ENCODE measurements around the gene GUCD1. TPM values are rescaled to one million over a fixed set of nuclear protein-coding genes. Genes with fewer than 3 reads are reported as not detected.

The GUCD1 gene
- total RNA-seq, 2 experiments from 2014 or later, result 94.2 to 99.5 TPM

DNA sequence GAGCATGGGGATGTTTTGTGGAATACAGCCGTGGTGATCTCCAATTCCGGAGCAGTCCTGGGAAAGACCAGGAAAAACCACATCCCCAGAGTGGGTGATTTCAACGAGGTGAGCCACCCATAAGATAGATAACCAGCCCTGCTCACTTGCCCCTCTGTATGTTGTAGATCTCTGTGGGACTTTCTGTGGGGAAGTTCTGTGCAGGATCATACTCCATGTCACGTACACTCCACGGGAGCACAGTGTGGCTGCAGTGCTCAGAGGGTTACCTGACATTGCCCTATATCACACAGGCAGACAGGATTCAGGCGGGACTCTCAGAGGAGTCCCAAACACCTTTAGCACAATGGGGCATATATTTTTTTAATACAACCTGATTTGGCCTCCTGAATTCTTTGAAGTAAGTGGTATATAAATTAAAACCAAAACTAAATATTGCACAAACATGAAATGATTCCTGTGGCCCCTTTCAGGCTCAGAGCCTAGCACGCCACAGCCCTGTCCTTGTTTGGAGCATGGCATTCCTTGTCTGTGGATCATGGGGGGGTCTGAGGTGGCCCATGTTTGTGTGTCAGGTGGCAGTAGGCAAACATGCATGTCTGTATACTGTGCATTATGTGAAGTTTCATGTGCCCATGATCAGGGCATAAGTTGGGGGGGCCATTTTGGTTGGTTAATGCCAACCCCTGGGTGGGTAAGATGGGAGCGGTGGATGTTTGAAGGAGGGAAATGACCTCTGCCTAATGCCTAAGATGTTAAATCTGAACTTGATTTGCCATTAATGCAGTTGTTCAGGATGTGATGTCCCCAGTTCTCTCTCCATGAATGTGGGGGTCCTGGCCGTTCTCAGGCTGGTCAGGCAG, 41.3 kb downstream of the GUCD1 start:
- Mint-ChIP-seq H3K36me3 (no peaks in the 10 kb centered on the region), H3K27me3 (no peaks in the 10 kb centered on the region), H3K4me3 (no peak overlapping the region), H3K9me3 (no peaks in the 10 kb centered on the region), H3K4me1 (ENCODE audit: low read depth) (peaks cover 7% of the 10 kb centered on the region), H3K27ac (no peak overlapping the region)
- intact Hi-C loops (cut with micrococcal nuclease), result no loop called here
- DNase-seq, result no peak
- ChIA-PET POLR2A (no interaction called here), CTCF (interaction anchor here (0.8 kb wide), 1 partner anchor 92 kb away, joined by 3 read pairs; no protein-coding TSS in a partner anchor)

- POLR2A ChIA-PET, result interaction anchor here (0.7 kb wide), 1 partner anchor 113 kb away, joined by 4 read pairs; no protein-coding TSS in a partner anchor
- intact Hi-C loops (cut with micrococcal nuclease), result no loop called here
- CTCF ChIA-PET, result interaction anchor here (0.6 to 1.5 kb wide), 2 partner anchors 10 to 94 kb away, joined by 4 to 8 read pairs; no protein-coding TSS in a partner anchor
- no peak for DNase-seq
- Mint-ChIP-seq H3K36me3 (no peaks in the 10 kb centered on the region), H3K27me3 (no peaks in the 10 kb centered on the region), H3K4me1 (ENCODE audit: low read depth) (peaks cover 7% of the 10 kb centered on the region), H3K4me3 (no peak overlapping the region), H3K9me3 (no peaks in the 10 kb centered on the region), H3K27ac (no peak overlapping the region)
Observed at GRCh38 chr22:24512043-24512442, 42.9 kb downstream of the GUCD1 start.

DNA sequence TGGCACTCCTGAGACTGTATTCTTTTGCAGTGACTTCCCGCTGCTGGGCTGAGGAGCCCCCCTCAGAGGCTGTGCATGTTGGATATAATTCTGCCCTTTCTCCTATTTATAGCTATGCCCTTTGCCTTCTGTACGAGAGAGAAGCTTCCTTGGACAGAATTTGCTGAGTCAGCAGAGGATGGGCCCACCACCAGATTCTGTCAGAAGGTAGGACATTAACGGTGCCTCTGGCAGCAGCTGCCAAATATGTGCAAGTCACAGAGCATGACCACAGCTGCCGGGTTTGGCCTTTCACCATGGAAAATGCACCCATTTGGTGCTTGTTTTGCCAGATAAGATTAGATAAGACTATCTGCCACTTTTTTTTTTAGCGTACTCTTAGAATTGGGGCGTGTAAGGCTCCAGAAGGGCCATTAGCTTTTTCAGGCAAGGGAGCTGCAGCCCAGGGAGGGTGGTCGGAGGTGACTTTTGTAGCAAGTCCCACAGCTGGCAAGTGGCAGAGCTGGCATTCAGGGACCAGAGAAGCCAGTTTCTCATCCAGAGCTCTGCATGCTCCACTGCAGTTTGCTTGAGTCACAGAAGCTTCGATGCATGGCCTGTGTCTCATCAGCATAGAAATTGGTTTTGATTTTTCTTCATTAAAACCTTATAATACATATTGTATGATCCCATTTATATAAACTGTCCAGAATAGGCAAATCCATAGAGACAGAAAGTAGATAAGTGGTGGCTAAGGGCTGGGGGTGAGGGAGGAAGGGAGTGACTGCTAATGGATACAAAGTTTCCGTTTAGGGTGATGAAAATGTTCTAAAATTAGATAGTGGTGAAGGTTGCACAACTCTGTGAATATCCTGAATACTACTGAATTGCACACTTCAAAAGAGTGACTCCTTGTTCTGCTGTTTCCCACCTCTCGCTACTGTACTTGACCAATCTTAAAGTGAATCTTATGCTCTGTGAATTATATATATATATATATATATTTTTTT, 44.0 kb downstream of the GUCD1 start:
- peaks cover 7% of the 10 kb centered on the region for H3K4me1 Mint-ChIP-seq (ENCODE audit: low read depth)
- POLR2A ChIA-PET, result no interaction called here
- H3K4me3 Mint-ChIP-seq, result no peak overlapping the region
- DNase-seq, result no peak
- intact Hi-C loops (cut with micrococcal nuclease), result no loop called here
- H3K36me3 Mint-ChIP-seq, result no peaks in the 10 kb centered on the region
- no peaks in the 10 kb centered on the region for H3K9me3 Mint-ChIP-seq
- H3K27me3 Mint-ChIP-seq, result no peaks in the 10 kb centered on the region
- H3K27ac Mint-ChIP-seq, result no peak overlapping the region
- CTCF ChIA-PET, result interaction anchor here (0.6 to 1.5 kb wide), 4 partner anchors 8 to 114 kb away, joined by 3 to 8 read pairs (median 4); no protein-coding TSS in a partner anchor

DNA sequence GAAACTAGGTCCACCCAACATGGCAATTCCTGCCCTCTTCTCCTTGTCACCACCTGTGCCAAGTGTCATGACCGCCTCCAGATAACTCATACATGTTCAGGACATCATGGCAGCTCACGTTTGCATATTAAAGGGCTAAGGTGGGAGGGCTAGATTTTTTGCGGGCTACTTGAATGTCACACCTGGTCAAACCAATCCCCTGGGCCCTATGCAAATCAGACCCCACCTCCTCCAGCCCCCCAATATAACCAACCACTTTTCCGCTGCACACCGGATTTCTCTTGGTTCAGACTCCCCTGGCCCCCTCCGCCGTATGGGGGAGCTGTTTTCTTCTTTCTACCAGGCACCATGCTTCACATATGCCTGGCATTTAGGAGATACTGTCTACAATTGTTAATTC, 47.2 kb downstream of the GUCD1 start:
- H3K27me3 Mint-ChIP-seq, result no peaks in the 10 kb centered on the region
- H3K4me1 Mint-ChIP-seq (ENCODE audit: low read depth), result peaks cover 14% of the 10 kb centered on the region
- POLR2A ChIA-PET, result interaction anchor here (0.6 kb wide), 1 partner anchor 52 kb away, joined by 3 read pairs; no protein-coding TSS in a partner anchor
- no peak overlapping the region for H3K4me3 Mint-ChIP-seq
- no peaks in the 10 kb centered on the region for H3K9me3 Mint-ChIP-seq
- intact Hi-C loops (cut with micrococcal nuclease), result no loop called here
- H3K27ac Mint-ChIP-seq, result no peak overlapping the region
- CTCF ChIA-PET, result interaction anchor here (10.7 kb wide), 1 partner anchor 83 kb away, joined by 102 read pairs; the partner anchor contains the start of gene ADORA2A
- H3K36me3 Mint-ChIP-seq, result no peaks in the 10 kb centered on the region
- DNase-seq, result no peak

DNA sequence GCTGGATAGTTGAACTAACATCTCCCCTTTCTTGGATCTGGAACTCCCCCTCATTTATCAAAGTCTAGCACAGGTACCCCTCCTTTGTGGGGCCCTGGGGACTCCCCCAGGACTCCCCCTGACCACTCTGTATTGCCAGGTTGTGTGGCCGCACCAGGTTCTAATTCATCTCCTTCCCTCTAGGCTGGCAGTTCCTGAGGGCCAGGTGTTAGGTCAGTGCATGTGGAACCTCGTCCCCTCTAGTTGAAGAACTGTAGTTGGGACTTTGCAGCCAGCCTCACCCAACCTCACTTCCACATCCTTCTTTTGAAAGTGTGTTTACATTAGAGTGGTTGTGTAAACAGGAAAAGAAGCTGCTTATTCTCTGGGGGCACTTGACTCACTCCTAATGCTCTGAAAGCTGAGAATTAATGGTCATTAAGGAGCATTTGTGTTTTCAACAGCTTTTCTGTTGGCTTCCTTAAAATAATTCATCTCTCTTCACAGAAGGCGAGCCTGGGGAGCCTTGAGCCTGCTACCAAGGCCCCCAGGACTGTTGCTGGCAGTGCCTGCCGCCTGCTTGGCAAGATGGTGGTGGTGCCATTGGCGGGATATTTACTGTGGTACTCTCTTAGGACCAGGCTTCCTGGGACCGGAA, 48.0 kb downstream of the GUCD1 start:
- DNase-seq, result no peak
- intact Hi-C loops (cut with micrococcal nuclease), result no loop called here
- H3K4me3 Mint-ChIP-seq, result no peak overlapping the region
- H3K27me3 Mint-ChIP-seq, result no peaks in the 10 kb centered on the region
- no peak overlapping the region for H3K27ac Mint-ChIP-seq
- H3K36me3 Mint-ChIP-seq, result no peaks in the 10 kb centered on the region
- no peaks in the 10 kb centered on the region for H3K9me3 Mint-ChIP-seq
- ChIA-PET CTCF (interaction anchor here (0.7 to 10.7 kb wide), 4 partner anchors 15 to 83 kb away, joined by 3 to 102 read pairs (median 3); partner anchors contain the start of gene ADORA2A), POLR2A (no interaction called here)
- peaks cover 11% of the 10 kb centered on the region for H3K4me1 Mint-ChIP-seq (ENCODE audit: low read depth)

DNA sequence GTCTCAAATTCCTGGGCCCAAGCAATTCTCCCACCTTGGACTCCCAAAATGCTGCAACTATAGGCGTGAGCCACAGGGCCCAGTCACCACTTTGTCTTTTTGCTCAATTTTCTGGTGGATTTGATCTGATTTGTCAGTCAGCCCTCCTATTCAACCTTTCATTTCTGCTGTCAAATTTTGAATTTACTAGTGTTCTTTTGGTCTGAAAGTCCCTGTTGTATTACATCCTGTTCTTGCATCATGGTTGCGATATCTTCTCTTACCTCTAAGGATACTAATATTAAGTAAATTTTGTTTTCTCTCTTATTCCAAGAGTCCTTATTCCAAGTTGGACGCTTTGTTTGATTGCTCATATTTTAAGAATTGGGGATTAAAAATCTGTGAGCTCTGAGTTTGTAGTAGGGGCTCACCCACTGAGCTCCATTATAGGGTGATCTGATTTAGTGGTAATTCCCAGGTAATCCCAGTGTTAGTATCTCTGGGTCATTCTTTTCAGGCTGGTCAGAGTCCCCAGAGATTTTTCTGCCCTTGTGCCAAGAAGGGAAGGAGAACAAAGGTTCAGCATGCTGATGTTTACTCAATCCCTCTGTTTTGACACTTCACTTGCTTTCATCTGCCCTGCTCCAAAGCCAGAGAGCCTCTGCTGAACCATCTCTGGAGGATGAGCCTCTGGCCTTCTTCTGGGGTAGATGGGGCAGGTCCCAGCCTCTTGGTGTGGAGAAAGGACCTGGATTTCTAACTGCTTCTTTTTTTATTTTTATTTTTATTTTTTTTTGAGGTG, 49.8 kb downstream of the GUCD1 start:
- H3K4me3 Mint-ChIP-seq, result no peak overlapping the region
- H3K27me3 Mint-ChIP-seq, result no peaks in the 10 kb centered on the region
- peaks cover 7% of the 10 kb centered on the region for H3K4me1 Mint-ChIP-seq (ENCODE audit: low read depth)
- DNase-seq, result no peak
- CTCF ChIA-PET, result interaction anchor here (1.4 to 10.7 kb wide), 2 partner anchors 18 to 81 kb away, joined by 5 to 102 read pairs; partner anchors contain the start of gene ADORA2A
- no peaks in the 10 kb centered on the region for H3K36me3 Mint-ChIP-seq
- POLR2A ChIA-PET, result no interaction called here
- H3K27ac Mint-ChIP-seq, result no peak overlapping the region
- H3K9me3 Mint-ChIP-seq, result no peaks in the 10 kb centered on the region
- intact Hi-C loops (cut with micrococcal nuclease), result no loop called here

GRCh38 chr22:24504540-24504939, 50.4 kb downstream of the GUCD1 start:
- H3K27ac Mint-ChIP-seq, result no peak overlapping the region
- CTCF ChIA-PET, result interaction anchor here (0.8 to 10.7 kb wide), 6 partner anchors 18 to 87 kb away, joined by 3 to 102 read pairs (median 4); partner anchors contain the start of gene ADORA2A
- H3K27me3 Mint-ChIP-seq, result no peaks in the 10 kb centered on the region
- H3K9me3 Mint-ChIP-seq, result no peaks in the 10 kb centered on the region
- POLR2A ChIA-PET, result no interaction called here
- peaks cover 7% of the 10 kb centered on the region for H3K4me1 Mint-ChIP-seq (ENCODE audit: low read depth)
- no peak overlapping the region for H3K4me3 Mint-ChIP-seq
- H3K36me3 Mint-ChIP-seq, result no peaks in the 10 kb centered on the region
- no peak for DNase-seq
- intact Hi-C loops (cut with micrococcal nuclease), result no loop called here

DNA sequence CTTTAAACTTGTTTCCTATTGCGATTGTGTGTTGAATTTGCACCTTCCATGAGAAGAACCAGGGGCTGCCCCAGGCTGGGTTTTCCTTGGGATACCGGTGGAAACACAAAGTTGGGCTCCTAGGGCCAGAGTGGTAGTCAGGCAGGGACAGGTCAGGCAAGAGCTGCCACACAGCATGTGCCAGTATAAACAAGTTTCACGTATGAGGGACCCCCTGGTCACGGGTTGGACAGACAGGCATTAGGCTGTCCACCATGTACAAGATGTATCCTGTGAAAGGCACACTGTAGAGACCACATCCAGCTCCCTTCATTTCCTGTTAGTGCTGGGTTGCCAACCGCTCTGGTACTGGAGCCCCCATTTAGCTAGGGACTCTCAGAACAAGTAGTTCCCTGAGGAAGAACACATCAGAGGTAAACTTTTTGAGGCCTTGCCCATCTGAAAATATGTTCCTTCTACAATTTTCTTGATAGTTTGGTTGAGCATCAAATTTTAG, 51.0 kb downstream of the GUCD1 start:
- Mint-ChIP-seq H3K4me3 (no peak overlapping the region), H3K9me3 (no peaks in the 10 kb centered on the region), H3K27me3 (no peaks in the 10 kb centered on the region), H3K27ac (no peak overlapping the region), H3K36me3 (no peaks in the 10 kb centered on the region), H3K4me1 (ENCODE audit: low read depth) (peaks cover 7% of the 10 kb centered on the region)
- ChIA-PET POLR2A (no interaction called here), CTCF (interaction anchor here (0.8 to 10.7 kb wide), 8 partner anchors 19 to 87 kb away, joined by 3 to 102 read pairs (median 4); partner anchors contain the start of gene ADORA2A)
- no peak for DNase-seq
- intact Hi-C loops (cut with micrococcal nuclease), result loop anchor here (1.0 kb wide), 2 partner anchors 83 to 179 kb away; no protein-coding TSS in a partner anchor

- intact Hi-C loops (cut with micrococcal nuclease), result loop anchor here (1.0 kb wide), 2 partner anchors 82 to 178 kb away; no protein-coding TSS in a partner anchor
- H3K4me1 Mint-ChIP-seq (ENCODE audit: low read depth), result peaks cover 7% of the 10 kb centered on the region
- H3K4me3 Mint-ChIP-seq, result no peak overlapping the region
- ChIA-PET CTCF (interaction anchor here (0.8 to 10.7 kb wide), 13 partner anchors 7 to 87 kb away, joined by 3 to 102 read pairs (median 5); partner anchors contain the start of gene ADORA2A), POLR2A (no interaction called here)
- peak; percentile 79 for DNase-seq
- no peaks in the 10 kb centered on the region for H3K27me3 Mint-ChIP-seq
- H3K36me3 Mint-ChIP-seq, result no peaks in the 10 kb centered on the region
- H3K27ac Mint-ChIP-seq, result no peak overlapping the region
- no peaks in the 10 kb centered on the region for H3K9me3 Mint-ChIP-seq
Observed at GRCh38 chr22:24503137-24503842, 51.6 kb downstream of the GUCD1 start.

DNA sequence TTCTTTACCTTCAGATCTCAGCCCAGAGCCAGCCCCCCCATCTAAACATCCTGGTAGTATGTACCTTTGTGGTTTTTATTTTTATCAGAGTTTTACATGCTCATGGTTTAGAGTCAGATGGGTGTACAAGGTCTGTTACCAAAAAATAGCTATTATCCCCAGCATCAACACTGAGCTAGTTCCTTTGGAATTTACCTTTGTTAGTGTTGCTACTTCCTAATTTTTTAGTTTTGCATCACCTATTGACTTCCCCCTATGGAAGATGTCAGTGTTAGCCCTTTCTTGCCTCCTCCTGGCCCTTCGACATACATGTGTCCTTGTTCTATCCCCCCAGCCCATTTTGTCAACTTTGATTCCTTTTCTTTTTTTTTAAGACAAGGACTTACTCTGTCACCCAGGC, 52.4 kb downstream of the GUCD1 start:
- H3K27me3 Mint-ChIP-seq, result no peaks in the 10 kb centered on the region
- H3K4me3 Mint-ChIP-seq, result no peak overlapping the region
- H3K4me1 Mint-ChIP-seq (ENCODE audit: low read depth), result peaks cover 7% of the 10 kb centered on the region
- intact Hi-C loops (cut with micrococcal nuclease), result no loop called here
- no peaks in the 10 kb centered on the region for H3K36me3 Mint-ChIP-seq
- CTCF ChIA-PET, result interaction anchor here (0.6 to 10.7 kb wide), 13 partner anchors 8 to 93 kb away, joined by 3 to 102 read pairs (median 5); partner anchors contain the start of gene ADORA2A
- no peaks in the 10 kb centered on the region for H3K9me3 Mint-ChIP-seq
- POLR2A ChIA-PET, result no interaction called here
- DNase-seq, result no peak
- no peak overlapping the region for H3K27ac Mint-ChIP-seq
